HG03159 (cell line): Measurements from ENCODE around the gene PHF21B.

Experiments used
- ATAC-seq: cut with Tn5 transposase; IDR thresholded peaks from one replicate; pipeline ENCODE4 v1.9.1; 2021; ENCODE audit warnings: mild to moderate bottlenecking, moderate library complexity; ENCODE audit not compliant: unreplicated experiment

Gene PHF21B

DNA sequence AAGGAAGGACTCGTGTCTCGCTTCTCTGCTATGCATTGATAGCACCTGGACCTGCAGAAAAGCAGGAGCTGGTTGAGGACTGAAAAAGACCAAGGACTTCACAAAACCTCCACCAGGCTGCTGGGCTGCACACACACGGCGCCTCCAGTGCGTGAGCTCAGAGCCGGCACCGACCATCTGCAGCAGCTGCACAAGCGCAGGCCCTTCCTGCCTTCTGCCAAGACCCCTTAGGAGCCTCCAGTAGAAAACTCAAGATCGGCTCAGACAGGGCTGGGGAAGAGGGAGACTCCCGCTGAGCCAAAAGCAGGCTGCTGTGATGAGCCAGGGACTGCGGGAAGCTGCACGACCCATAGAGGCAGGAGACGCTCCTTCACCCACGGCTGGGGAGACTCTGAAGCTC, 70.9 kb downstream of the PHF21B start:
- no peak for ATAC-seq

DNA sequence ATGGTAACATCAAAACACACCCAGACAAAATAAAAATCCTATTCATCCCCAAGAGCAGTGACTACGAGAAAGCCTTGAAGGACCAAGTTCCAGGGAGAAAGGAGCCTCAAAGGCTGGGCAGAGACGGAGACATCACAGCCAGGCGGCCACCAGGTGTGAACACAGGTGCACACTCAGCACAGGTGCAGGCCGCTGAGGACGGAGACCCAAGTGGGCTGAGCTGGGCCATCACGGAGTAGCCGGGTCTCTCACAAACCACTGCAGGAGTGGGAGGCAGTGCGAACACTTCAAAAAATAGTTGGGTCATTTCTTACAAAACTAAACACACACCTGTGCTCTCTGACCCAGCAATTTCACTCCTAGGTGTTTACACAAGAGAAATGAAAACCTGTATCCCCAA, 72.6 kb downstream of the PHF21B start:
- no peak for ATAC-seq

DNA sequence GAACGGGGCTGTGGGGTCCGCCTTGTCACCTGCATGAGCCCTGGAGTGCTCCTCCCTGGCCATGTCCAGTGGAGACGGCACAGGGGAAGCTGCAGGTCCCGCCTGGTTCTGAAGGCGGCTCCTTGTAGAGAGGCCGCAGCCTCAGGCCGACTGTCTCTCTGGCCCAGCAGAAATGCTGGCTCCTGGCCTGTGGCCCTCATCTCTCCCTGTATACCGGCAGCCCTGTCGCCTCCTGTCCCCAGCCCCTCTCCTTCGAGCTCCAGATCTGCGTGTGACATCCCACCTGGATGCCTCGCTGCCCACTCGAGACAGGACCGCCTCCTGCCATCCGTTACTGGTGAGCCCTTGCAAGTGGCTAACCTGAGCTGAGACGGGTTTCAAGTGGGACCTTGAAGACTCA, 73.6 kb downstream of the PHF21B start:
- no peak for ATAC-seq

DNA sequence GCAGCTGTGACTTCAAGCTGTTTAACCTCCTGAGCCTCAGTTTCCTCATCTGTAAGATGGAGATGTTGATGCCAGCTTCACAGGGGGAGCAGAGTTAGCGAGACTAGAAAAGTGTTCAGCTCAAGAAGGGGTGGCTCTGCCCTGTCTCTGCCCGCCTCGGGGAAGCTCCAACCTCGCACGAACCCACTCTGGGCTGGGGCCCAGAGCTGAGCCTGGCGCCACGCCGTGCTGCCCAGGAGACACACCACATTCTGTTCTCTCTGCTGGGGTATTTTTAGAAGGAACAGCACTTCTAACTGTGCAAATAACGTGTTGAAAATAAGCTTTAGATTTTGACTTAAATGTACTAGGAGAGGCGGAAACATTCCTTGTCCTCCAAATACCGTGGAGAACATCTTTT, 74.1 kb downstream of the PHF21B start:
- ATAC-seq = no peak

DNA sequence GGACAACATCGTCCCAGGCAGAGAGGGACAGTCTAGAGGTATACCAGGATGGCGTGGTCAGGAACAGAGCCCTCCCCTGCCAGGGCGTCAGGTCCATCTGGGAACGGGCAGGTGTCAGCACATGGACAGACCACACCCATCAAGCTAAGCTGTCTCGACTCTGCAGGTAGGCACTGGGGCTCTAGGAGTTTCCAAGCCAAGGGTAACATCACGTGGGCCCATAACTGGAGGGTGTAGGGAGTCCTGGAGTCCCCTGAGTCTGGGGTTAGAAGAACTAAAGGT, 75.4 kb downstream of the PHF21B start:
- ATAC-seq = no peak

DNA sequence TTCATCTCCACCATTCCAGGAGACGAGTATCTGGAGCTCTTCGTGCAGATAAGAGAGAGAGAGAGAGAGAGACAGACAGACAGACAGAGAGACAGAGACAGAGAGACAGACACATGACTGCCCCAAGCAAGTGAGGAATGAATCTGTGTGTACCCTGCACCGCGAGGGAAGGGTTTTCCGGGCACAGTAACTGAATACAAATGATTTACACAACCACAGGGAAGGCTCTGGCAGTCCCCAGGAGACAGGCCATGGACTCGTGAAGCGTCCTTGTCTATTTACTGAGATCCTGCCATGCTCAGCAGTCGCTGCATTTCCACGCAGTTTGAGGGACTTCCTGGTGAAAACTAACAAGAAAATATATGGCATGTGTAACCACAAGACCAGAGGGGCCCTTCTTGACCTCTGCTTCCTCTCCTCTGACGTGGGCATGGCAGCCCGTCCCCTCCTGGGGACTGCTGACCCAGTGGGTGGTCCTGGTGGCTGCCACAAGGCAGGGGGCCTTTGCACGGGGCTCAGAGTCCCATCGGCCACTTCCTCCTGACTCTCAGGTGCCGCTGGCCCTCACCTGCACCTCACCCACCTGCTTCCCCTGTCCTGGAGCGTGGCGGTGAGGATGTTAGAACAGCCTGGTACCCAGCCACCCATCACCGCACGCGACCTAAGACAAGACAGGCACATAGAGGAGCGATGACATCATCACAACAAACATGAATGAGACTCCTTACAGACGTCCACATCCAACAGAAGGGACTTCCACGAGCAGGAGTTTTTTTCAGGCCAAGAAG, 75.9 kb downstream of the PHF21B start:
- no peak for ATAC-seq

DNA sequence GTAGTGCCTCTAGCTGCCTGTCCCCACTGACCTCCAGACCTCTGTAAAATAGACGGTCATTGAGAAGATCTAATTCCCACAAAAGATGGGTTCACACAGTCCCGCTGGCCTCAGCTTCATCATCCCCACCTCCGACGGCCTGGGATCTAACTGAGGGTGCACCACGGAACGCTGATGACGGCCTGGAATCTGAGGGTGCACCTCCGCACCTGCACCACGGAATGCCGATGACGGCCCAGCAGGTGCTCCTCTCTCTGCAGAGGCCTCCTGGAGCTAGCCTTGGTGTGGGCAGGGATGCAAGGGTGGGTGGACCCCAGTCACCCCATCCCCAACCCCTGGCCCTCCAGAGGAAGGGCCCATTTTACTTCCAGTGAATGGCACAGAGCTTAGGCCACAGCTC, 77.3 kb downstream of the PHF21B start:
- no peak for ATAC-seq

DNA sequence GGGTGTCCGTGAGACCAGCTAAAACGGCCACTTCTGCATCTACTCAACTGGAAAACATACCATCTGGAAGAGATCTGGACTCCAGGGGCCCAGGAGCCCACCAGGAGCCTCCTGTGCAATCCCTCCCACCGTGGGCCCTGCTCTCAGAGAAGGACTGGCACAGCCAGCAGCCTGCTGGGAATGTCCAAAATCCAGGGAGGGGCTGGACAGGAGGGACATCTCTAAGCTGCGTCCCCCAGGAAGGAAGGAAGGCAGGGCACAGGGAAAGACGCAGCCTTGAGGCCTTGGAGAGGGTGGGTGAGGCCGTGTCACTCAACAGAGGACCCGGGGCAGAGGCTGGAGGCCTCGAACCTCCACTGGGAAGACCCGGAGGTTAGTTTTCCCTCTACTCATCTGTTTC, 78.0 kb downstream of the PHF21B start:
- ATAC-seq = no peak

DNA sequence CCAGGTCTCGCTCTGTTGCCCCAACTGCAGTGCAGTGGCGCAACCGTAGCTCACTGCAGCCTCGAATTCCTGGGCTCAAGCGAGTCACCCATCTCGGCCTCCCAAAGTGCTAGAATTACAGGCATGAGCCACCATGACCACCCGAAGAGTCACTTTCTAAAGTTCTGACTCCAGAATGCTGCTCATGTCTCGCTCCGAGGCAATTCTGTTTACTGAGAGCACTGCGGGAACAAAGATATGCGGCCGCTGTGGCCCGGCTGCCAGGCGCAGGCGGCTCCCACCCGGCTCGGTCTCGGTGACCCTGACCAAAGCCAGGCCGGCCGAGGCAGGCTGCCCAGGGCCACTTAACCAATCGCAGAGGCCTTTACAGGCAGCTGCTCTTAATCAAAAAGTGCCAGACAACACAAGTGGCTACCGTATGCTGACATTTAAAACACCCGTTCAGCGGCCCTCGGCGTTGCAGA, 78.7 kb downstream of the PHF21B start:
- no peak for ATAC-seq

DNA sequence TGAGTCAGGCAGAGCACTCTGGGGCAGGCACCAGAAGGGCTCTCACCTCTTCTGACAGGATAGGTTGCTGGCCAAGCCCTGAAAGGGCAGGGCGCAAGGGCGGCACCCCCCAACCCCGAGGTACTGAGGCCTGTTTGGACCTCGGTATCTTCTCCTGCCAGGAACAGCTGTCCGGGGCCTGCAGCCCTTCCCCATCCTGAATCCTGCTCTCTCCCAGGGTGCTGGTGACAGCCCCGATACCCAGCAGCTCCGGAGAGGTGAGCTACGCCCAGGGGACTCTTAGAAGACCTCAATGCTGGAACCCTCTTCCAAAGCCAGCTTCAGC, 79.1 kb downstream of the PHF21B start:
- ATAC-seq = no peak

DNA sequence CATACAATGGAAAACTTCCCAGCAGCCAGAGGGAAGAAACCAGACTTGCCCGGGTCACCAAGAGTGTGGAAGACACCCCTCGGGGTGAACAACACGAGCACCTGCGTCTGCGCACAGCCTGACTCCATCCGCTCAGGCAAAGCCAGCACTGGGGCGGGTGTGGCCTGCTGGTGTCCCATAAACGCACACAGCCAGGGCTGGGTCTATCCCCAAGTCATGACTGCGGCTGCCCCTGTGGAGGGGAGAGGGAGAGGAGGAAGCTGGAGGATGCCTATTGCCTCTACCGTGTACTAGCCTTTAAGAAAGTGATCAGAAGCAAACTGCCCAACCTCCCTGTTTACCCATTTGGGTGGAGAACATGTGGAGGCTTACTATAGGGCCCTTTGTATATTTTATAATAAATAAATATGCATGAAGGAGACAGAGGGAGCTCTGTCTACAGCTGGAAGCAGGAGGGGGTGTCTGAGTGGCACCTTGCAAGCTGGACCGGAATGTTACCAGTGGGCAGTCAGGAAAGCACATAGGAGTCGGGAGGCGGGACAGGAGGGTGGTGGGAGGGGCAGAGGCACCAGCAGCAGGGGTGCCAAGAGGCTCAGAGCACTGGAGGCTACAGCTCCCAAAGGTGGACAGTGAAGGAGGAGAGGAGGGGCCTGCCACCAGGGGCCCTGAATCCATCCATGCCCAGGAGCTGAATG, 79.6 kb downstream of the PHF21B start:
- no peak for ATAC-seq

DNA sequence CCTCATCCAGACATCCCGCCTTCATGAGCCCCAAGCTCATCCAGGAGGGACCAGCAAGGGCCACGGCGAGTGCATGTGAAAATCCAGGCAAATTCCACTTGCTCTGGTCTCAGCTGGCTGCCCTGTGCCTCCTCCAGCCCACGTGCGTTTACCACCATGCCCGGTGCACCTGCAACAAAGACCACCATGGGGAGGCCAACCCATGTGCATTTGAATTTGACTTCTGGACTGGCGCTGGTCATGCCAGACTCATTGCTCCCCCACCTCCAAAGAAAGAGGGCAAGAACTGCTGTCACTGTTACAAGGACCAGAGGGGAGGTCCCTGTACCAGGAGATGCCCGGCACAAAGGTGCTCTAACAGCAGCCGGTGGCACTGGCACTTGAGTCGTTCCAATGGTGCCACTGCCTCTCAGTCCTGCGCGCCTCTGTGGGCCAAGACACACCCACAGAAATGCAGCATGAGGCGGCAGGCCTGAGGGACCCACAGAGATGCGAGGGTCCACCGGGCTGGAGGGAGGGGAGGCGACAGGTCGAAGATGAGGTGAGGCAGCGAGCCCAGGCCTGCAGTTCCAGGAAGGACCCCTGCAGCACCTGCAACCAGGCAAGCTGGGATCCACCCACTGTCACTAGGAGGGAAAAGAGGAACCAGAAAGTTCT, 80.3 kb downstream of the PHF21B start:
- ATAC-seq = no peak

DNA sequence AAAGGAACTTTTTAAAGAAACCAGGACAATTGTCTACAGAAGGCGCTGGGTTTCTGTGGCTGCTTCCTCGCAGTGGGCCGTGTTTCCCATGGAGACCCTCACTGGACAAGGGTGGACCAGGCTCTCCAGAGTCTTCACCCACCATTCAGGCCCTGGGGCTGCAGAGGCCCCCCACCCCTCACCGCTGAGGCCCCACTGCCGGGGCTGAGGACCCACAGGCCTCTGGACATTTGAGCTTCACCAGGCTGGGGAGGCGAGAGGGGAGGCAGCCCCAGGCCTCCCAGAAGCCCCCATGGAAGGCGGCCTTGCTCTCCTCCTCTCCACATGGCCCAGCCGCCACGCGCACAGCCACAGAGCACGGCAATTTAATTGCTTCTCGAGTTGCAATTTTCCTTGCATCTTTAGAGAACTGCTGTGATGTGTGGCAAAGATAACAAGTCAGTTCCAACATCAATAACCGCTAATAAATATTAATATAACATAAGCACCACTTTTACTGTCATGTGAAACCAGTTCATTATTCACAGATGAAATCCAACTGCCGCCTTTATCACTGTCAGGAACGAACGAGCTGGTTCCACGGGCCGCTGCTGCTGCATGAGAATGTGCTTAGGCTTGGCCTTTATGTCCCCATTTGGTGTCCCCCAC, 81.0 kb downstream of the PHF21B start:
- ATAC-seq = no peak

DNA sequence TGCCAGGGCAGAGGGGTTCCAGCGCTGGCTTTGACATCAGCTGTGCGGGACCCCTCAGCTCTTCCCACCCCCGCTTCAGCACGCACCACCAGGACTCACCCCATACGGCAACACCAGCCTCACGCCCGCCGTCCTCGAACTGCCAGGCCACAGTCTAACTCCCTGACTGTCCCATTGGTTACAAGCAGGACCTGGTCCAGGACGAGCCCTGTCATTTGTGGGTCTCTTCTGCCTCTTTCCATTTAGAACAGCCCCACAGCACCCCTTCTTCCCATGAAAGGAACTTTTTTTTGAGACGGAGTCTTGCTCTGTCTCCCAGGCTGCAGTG, 81.7 kb downstream of the PHF21B start:
- no peak for ATAC-seq

DNA sequence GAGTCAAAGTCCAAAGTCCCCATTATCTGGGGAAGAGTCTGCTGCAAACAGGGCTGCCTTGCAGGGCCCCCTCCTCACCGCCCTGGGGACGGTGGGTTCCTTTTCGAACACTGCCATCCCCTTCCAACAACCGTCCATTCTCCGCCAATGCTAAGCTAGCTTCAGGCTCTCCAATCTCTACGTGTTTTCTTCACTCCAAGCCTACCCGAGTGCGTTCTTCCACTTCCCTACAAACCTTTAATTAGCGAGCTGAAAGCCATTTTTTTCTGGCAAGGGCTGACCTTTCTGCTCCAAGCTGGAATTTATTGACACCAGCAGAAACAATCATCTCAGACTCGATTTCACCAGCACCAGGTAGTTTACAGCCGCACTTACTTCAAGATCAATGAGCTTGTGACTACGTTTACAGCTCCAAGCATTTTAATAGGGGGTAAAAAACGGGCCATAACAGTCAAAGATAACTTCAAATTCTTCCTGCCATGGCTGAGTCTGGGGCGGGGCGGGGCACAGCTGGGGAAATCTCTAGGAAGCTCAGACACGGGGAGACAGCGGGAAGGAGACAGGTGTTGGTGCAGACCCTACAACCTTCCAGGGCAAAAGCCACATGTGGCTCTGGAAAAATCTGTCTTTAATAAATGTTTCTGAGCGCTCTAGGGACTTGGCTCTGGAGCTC, 82.2 kb downstream of the PHF21B start:
- no peak for ATAC-seq

DNA sequence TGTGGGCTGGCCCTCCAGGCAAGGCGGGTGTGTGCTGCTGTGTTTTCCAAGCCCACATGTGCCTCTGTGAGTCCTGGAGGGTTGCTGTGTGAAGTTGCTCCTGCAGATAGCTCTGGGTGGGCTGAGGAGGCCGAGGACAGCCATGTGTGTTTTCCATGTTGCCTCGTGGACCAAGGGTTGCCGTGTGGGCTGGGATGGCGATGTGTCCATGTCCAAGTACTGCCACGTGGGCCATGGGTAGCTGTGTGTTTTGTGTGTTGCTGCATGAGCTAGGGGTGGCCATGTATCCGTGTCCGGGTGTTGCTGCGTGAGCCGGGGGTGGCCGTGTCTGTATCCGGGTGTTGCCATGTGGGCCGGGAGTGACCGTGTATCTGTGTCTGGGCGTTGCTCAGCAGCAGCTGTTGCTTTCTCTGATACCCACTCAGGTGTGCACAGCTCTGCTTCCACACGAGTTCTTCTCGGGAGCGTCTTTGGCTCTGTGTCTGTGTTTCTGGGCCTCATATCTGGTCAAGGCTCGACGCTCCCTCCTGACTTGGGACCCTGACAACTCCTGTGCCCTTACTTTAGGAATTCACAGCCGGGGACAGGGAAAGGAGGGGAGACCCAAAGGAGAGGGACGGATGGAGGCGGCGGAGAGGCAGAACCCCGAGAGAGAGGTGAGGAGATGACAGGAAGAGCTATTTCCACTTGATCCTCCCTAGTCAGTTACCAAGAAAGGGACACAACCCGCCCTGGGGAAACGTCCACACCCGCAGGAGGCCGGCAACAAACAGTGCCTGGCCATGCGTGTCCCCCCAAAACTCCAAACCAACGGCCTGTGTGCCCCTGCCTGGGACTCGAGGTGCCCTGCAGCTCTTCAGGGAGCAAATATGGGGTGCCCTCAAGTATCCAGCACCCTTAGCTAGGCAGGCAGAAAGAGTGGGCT, 83.1 kb downstream of the PHF21B start:
- no peak for ATAC-seq

DNA sequence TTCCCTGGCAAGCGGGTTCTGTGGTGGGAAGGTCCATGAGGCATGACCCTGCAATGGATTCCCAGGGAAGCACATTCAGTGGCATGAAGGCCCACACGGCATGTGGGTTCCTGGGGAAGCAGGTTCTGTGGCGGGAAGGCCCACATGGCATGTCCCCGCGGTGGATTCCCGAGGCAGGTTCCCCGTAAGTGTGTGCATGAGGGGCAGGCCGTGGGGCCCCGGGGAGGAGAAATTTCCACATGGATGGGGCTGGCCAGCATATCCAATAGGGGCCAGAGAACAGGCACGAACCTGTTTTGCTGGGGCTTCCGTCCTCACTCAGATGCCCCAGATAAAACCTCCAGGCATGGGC, 83.7 kb downstream of the PHF21B start:
- ATAC-seq = no peak

DNA sequence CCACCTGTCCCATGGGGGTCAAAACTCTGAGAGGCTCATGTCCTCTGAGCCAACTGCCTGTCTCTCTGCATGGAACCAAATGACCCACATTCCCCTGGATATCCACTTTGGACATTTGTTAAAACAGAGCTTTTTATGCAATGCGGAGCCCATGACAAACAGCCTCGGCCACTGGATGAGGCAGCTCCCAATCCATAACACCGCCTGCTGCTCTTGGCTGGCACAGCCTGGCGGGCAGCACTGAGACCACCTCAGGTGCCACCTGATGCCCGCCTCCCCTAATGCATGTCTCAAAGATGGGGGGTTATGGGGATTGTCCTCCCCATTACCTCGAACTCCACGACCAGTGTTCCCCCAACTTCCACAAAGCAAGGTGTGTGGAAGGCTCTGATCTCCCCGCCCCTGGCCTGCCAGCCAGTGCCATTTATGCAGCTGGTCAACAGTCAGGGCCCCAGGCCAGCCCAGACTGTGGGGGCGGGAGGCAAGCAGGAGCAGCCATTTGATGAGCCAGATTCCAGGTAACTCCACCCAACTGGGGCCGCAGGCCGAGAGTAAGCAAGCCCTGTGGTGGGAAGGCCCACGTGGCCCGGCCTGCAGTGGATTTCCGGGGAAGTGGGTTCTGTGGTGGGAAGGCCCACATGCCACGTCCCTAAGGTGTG, 84.2 kb downstream of the PHF21B start:
- ATAC-seq = no peak

DNA sequence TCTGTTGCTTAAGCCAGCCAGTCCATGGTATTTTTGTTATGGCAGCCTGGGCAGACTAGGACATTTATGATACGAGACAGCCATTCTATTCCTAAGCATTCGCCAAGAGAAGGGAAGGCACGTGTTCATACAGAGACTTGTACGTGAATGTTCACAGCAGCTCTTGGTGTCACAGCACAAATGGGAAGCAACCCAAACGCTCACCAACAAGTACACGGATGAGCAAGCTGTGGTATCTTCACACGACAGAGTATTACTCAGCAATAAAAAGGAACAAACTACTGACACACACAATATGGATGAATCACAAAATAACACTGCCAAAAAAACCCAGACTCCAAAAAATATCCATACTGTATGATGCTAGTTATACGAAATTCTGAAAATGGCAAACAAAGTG, 85.1 kb downstream of the PHF21B start:
- ATAC-seq = no peak

DNA sequence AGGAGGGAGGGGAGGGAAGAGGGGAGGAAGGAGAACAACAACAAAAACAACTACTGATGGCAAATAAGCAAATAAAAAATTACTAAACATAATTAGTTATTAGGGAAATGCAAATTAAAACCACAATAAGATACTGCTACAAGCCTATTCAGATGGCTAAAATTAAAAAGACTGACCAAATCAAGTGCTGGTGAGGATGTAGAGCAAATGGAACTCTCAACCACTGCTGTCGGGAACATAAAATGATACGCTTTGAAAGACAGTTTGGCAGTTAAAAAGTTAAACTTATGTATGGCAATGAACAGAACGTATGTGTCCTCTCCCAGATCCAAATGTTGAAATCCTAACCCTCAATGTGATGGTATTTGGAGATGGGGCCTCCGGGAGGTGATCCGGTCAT, 85.7 kb downstream of the PHF21B start:
- no peak for ATAC-seq
